GM12878 (cell line): ENCODE measurements around the gene BAIAP2L1. TPM values are rescaled to one million over a fixed set of nuclear protein-coding genes. Genes with fewer than 3 reads are reported as not detected.

Source experiments
- ATAC-seq: fragments of 200-7000 bp; cut with Tn5 transposase; 3 replicates; pipeline ENCODE4 v1.9.1; 2020; ENCODE audit warnings: mild to moderate bottlenecking, moderate library complexity
- BruUV-seq: library from RNA; stranded (reverse); fragments of 400-500 nt; replicated peaks from 2 replicates; lab custom pipeline; 2021; lab: Mats Ljungman, UMichigan
- CTCF ChIA-PET: fragments of 300-600 bp; sonication (Branson Sonifier 250); formaldehyde crosslinking; extraction: SDS; loops from one replicate; lab custom pipeline; 2021; ENCODE audit warnings: inconsistent platforms; lab: Yijun Ruan, JAX
- POLR2A ChIA-PET: fragments of 350-600 bp; formaldehyde crosslinking; extraction: SDS; loops from one replicate; lab custom pipeline; 2021; ENCODE audit warnings: inconsistent platforms; lab: Charles Lee
- RAD21 ChIA-PET: fragments of 300-600 bp; sonication (Branson Sonifier 250); formaldehyde crosslinking; loops from one replicate; lab custom pipeline; 2023; ENCODE audit warnings: antibody characterized with exemption; ENCODE audit not compliant: unreplicated experiment; lab: Charles Lee
- SMC1A ChIA-PET: fragments of 300-600 bp; sonication (Branson Sonifier 250); formaldehyde crosslinking; loops from one replicate; lab custom pipeline; 2023; ENCODE audit not compliant: unreplicated experiment, uncharacterized antibody; lab: Charles Lee
- DNase-seq: peaks from one replicate; pipeline ENCODE4 v3.0.0-alpha.2; 2011; ENCODE audit warnings: low read depth, low spot score
- FAIRE-seq: peaks from 3 replicates; lab custom pipeline; 2011; peaks lifted over from hg19 to GRCh38; lab: Jason Lieb, UNC
- H2AFZ ChIP-seq: 2 replicates; pipeline ENCODE4 v1.6.0; 2011; ENCODE audit warnings: low read depth, low read length, control low read depth; ENCODE audit not compliant: control insufficient read depth
- H3K27ac ChIP-seq: 2 replicates; pipeline ENCODE4 v1.5.1; 2011; ENCODE audit warnings: control low read depth; ENCODE audit not compliant: control insufficient read depth, insufficient read depth
- H3K27me3 ChIP-seq, 2 experiments: replicated peaks in 1 of 2; 2 replicates each; pipeline versions ENCODE4 v1.6.0 to v1.6.1; 2011; ENCODE audit warnings: low read length in 1 of 2; ENCODE audit not compliant: control insufficient read depth in 2 of 2, insufficient read depth in 2 of 2
- H3K36me3 ChIP-seq, 2 experiments: 2 replicates each; pipeline ENCODE4 v1.5.1; 2011; ENCODE audit warnings: low read length in 1 of 2; ENCODE audit not compliant: control insufficient read depth in 2 of 2, insufficient read depth in 2 of 2
- H3K4me1 ChIP-seq: 2 replicates; pipeline ENCODE4 v1.6.1; 2011; ENCODE audit warnings: mild to moderate bottlenecking, low read length, moderate library complexity, mixed read lengths; ENCODE audit not compliant: control insufficient read depth, insufficient read depth
- H3K4me2 ChIP-seq: 2 replicates; pipeline ENCODE4 v1.6.0; 2011; ENCODE audit warnings: control low read depth; ENCODE audit not compliant: control insufficient read depth, insufficient read depth
- H3K4me3 ChIP-seq: fragments of 200-600 bp; sonication (generic); 2 replicates; pipeline ENCODE4 v1.5.1; 2016
- H3K79me2 ChIP-seq: 2 replicates; pipeline ENCODE4 v1.6.0; 2011; ENCODE audit warnings: low read length; ENCODE audit not compliant: control insufficient read depth, insufficient read depth
- H3K9ac ChIP-seq: 2 replicates; pipeline ENCODE4 v1.8.0; 2011; ENCODE audit warnings: low read length, control low read depth, mixed read lengths; ENCODE audit not compliant: control insufficient read depth, insufficient read depth
- H3K9me3 ChIP-seq: replicated peaks from 3 replicates; pipeline ENCODE4 v1.5.1; 2011; ENCODE audit warnings: mild to moderate bottlenecking, low read length; ENCODE audit not compliant: control insufficient read depth, insufficient read depth
- H4K20me1 ChIP-seq: 2 replicates; pipeline ENCODE4 v1.6.0; 2011; ENCODE audit not compliant: control insufficient read depth, insufficient read depth
- BMI1 ChIP-seq: fragments of 450-650 bp; IDR thresholded peaks from 2 replicates; pipeline ENCODE4 v1.6.1; 2016; ENCODE audit warnings: mild to moderate bottlenecking, moderate library complexity, borderline replicate concordance
- CBFB ChIP-seq: IDR thresholded peaks from 2 replicates; pipeline ENCODE4 v1.6.1; 2016; ENCODE audit warnings: antibody characterized with exemption, low read depth
- CHD4 ChIP-seq: fragments of 200-600 bp; sonication (generic); IDR thresholded peaks from 2 replicates; pipeline ENCODE4 v1.6.1; 2016; ENCODE audit warnings: mild to moderate bottlenecking
- KLF5 ChIP-seq: fragments of 450-650 bp; IDR thresholded peaks from 2 replicates; pipeline ENCODE4 v1.6.1; 2014; ENCODE audit warnings: mild to moderate bottlenecking; ENCODE audit not compliant: partially characterized antibody
- NFXL1 ChIP-seq: fragments of 450-650 bp; IDR thresholded peaks from 2 replicates; pipeline ENCODE4 v1.6.1; 2017; ENCODE audit warnings: antibody characterized with exemption, mild to moderate bottlenecking, borderline replicate concordance
- NFYB ChIP-seq: IDR thresholded peaks from 2 replicates; pipeline ENCODE4 v1.6.1; 2011; ENCODE audit warnings: low read depth, mild to moderate bottlenecking, low read length, improper control_type of control experiment, moderate library complexity; ENCODE audit not compliant: insufficient read depth
- RB1 ChIP-seq: fragments of 450-650 bp; formaldehyde crosslinking; IDR thresholded peaks from 2 replicates; pipeline ENCODE4 v1.6.1; 2017; ENCODE audit warnings: mild to moderate bottlenecking, borderline replicate concordance
- RUNX3 ChIP-seq: IDR thresholded peaks from 2 replicates; pipeline ENCODE4 v1.6.1; 2012; ENCODE audit warnings: low read length, inconsistent platforms
- SMAD5 ChIP-seq: IDR thresholded peaks from 2 replicates; pipeline ENCODE4 v1.6.1; 2016; ENCODE audit warnings: antibody characterized with exemption, low read depth
- WRNIP1 ChIP-seq: IDR thresholded peaks from 2 replicates; pipeline ENCODE4 v1.6.1; 2011; ENCODE audit warnings: low read depth, low read length, improper control_type of control experiment, borderline replicate concordance
- WGBS: methylation state at CpG from one replicate; pipeline ENCODE4 v1.1.6; 2016; ENCODE audit warnings: low lambda C conversion rate; ENCODE audit not compliant: insufficient replicate concordance, insufficient coverage; ENCODE audit errors: missing lambda C conversion rate; 5-methylcytosine and 5-hydroxymethylcytosine counted together
- in situ Hi-C: fragments of 300-500 bp; cut with MboI; formaldehyde crosslinking; loops from 9 replicates; pipeline ENCODE4 v1.14.3; 2018; ENCODE audit warnings: mixed read lengths
- intact Hi-C: fragments of 100-400 bp; cut with micrococcal nuclease; formaldehyde crosslinking; loops from one replicate; pipeline ENCODE4 v1.14.2; 2022; ENCODE audit not compliant: unreplicated experiment
- polyA plus RNA-seq, 11 experiments: library from polyadenylated mRNA; depleted of rRNA in 4 of 11; unstranded in 6 of 11; stranded (reverse) in 5 of 11; fragments of >200 nt; fragmentation: Nextera tagmentation in 4 of 11; fragmentation: Illumina TruSeq in 1 of 11; extraction: Ambion mirVana in 4 of 11; extraction: Trizol in 1 of 11; gene quantifications; 1 replicate in 1 of 11; 2 replicates in 10 of 11; pipeline versions ENCODE4 v1.2.1 to v1.2.3, GENCODE V29; 2011 to 2016; ENCODE audit warnings: inconsistent platforms in 2 of 11, missing spikeins in 2 of 11, low read depth in 1 of 11
- total RNA-seq, 4 experiments: library from RNA; depleted of rRNA in 3 of 4; stranded (reverse); fragments of >200 nt in 3 of 4; fragmentation: Illumina TruSeq in 1 of 4; extraction: Trizol in 1 of 4; gene quantifications; 2 replicates each; pipeline versions ENCODE4 v1.2.1 to v1.2.3, GENCODE V29; 2013 to 2021
- TF ChIP-seq, protein P1 (sequence below): IDR thresholded peaks from 2 replicates; pipeline ENCODE4 v1.6.1; 2012; ENCODE audit warnings: low read depth, low read length, improper control_type of control experiment

The BAIAP2L1 gene
- total and polyA plus RNA-seq, 10 of the 15 experiments (the other 5 are each of a cell fraction or from before 2014, with no cell fraction given) = 8.9 to 60.2 (median 35.7) TPM

DNA sequence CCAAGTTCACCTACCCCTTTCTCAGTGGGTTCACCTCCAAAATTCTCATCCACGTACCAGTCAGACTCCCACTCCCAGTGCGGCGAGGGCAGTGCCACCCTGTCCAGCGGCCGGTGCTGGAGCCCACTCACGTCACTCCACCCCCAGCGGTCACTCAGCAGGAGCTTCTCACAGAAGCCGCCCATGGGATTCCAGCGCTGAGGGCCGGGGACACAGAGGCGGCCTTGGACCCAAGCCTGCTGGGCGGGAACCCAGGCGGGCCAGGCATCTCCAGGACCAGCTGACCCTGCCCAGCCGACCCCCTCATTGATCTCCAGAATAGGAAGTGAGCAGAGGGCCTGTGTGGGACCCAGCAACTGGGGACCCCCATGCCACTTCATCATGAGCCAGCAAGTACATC, 156.0 kb downstream of the BAIAP2L1 start:
- Histone ChIP-seq H3K27ac (no peak overlapping the region), H3K4me1 (no peaks in the 10 kb centered on the region), H3K4me3 (no peak overlapping the region), H2AFZ (no peak overlapping the region), H3K4me2 (no peak overlapping the region), H4K20me1 (no peaks in the 10 kb centered on the region), H3K36me3 (no peaks in the 10 kb centered on the region), H3K9ac (no peak overlapping the region), H3K9me3 (no peaks in the 10 kb centered on the region), H3K79me2 (no peaks in the 10 kb centered on the region), H3K27me3 (no peaks in the 10 kb centered on the region)
- ChIA-PET POLR2A (no interaction called here), RAD21 (no interaction called here), CTCF (interaction anchor here (0.6 kb wide), 1 partner anchor 687 kb away, joined by 4 read pairs; no protein-coding TSS in a partner anchor), SMC1A (no interaction called here)
- BruUV-seq = no TSS peak
- intact Hi-C loops = no loop called here
- ATAC-seq (no peak), FAIRE-seq (no peak), DNase-seq (no peak)
- TF ChIP-seq SMAD5 (no peak), KLF5 (no peak), NFXL1 (no peak), CHD4 (no peak), RUNX3 (no peak), BMI1 (no peak), NFYB (no peak), CBFB (no peak), RB1 (no peak), WRNIP1 (no peak)
- TF ChIP-seq, protein P1, sequence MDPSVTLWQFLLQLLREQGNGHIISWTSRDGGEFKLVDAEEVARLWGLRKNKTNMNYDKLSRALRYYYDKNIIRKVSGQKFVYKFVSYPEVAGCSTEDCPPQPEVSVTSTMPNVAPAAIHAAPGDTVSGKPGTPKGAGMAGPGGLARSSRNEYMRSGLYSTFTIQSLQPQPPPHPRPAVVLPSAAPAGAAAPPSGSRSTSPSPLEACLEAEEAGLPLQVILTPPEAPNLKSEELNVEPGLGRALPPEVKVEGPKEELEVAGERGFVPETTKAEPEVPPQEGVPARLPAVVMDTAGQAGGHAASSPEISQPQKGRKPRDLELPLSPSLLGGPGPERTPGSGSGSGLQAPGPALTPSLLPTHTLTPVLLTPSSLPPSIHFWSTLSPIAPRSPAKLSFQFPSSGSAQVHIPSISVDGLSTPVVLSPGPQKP = no peak
- in situ Hi-C loops = loop anchor here (5.0 kb wide), 1 partner anchor 223 kb away; no protein-coding TSS in a partner anchor
- 98% methylated on average over 14 of the region's 14 CpGs for WGBS
